Cardiac muscle cell (in vitro differentiated cells and primary cell): ENCODE measurements around the gene KCNQ1. TPM values are rescaled to one million over a fixed set of nuclear protein-coding genes. Genes with fewer than 3 reads are reported as not detected.
A peak's percentile ranks its signal among the peaks of the same experiment; 100 is the strongest.

ENCODE experiments used
- DNase-seq, 2 donors: peaks; one replicate each; pipeline versions ENCODE4 v3.0.0 to v3.0.0-alpha.2; 2010 to 2017; ENCODE audit warnings: low read depth in 1 of 2, low spot score in 1 of 2
- H3K27ac ChIP-seq: fragments of 200-600 bp; sonication (generic); 2 replicates; pipeline ENCODE4 v1.5.1; 2016
- H3K27me3 ChIP-seq: fragments of 200-600 bp; sonication (generic); 2 replicates; pipeline ENCODE4 v1.6.0; 2016; ENCODE audit warnings: control low read depth
- H3K36me3 ChIP-seq: fragments of 200-600 bp; sonication (generic); 2 replicates; pipeline ENCODE4 v1.5.1; 2016; ENCODE audit warnings: control low read depth
- H3K4me1 ChIP-seq: fragments of 200-600 bp; sonication (generic); 2 replicates; pipeline ENCODE4 v1.8.1; 2017; ENCODE audit warnings: low read depth, mild to moderate bottlenecking, mixed run types
- H3K4me3 ChIP-seq: fragments of 200-600 bp; sonication (generic); 2 replicates; pipeline ENCODE4 v1.5.1; 2016; ENCODE audit warnings: mild to moderate bottlenecking
- H3K9me3 ChIP-seq: fragments of 200-600 bp; sonication (generic); 2 replicates; pipeline ENCODE4 v1.5.1; 2017; ENCODE audit warnings: low read depth, mild to moderate bottlenecking, control low read depth
- polyA plus RNA-seq: library from polyadenylated mRNA; unstranded; fragments of >200 nt; fragmentation: Nextera tagmentation; extraction: Ambion mirVana; gene quantifications from 2 replicates; pipeline ENCODE4 v1.2.1, GENCODE V29; 2016
- total RNA-seq: library from RNA; depleted of rRNA; stranded (reverse); fragments of >200 nt; gene quantifications from 2 replicates; pipeline ENCODE4 v1.2.3, GENCODE V29; 2016
- TF ChIP-seq, protein P1 (sequence below): IDR thresholded peaks from 2 replicates; pipeline ENCODE4 v1.5.1; 2012; ENCODE audit warnings: low read depth, mild to moderate bottlenecking, low read length

KCNQ1 gene
- total and polyA plus RNA-seq, 2 experiments from 2014 or later = 13.9 to 18.6 TPM

DNA sequence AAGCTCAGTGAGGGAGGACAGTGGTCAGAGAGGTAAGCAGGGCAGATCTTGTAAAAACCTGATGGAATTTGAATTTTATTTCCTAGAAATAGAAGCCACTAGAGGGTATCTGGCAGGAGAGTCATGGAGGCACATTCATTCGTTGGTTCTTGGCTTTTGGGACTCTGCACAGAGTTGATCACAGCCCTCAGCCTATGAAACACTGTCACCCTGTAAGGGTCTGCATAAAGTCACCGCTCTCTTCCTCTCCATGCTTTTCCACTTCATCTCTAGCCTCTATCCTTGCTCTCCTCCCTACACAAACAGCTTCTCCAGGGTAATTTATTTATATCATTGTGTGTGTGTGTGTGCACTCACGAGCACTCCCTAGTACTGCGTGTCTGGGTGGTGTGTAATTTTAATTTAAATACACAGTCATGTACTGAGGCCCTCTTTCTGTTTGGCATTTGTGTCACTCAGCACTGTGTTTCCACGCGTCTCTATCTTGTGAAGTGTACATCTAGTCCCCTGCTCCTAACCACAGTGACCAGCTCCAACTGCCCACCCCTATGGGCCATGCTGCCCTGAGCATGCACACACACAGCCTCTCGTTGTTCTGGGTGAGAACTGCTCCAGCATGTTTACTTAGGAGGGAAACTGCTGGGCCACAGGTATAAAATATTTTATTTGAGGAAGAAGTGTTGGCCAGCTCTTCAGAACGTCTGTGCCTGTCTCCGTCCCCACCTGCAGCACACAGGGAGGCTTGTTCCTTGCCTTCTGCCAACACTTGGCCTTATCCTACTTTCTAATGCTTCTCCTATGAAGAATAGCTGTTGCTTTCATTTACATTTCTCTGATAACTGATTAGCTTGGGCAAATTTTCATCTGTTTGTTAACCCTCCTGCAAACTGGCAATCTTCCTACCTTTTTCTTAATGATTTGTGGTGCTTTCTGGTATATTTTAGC, 250.5 kb downstream of the KCNQ1 start:
- no peaks in the 10 kb centered on the region for H3K36me3 ChIP-seq
- no peaks in the 10 kb centered on the region for H3K27me3 ChIP-seq
- no peaks in the 10 kb centered on the region for H3K9me3 ChIP-seq
- DNase-seq = no peak
- H3K4me3 ChIP-seq = no peak overlapping the region
- no peak overlapping the region for H3K27ac ChIP-seq
- H3K4me1 ChIP-seq = peaks cover 37% of the 10 kb centered on the region
- TF ChIP-seq, protein P1, sequence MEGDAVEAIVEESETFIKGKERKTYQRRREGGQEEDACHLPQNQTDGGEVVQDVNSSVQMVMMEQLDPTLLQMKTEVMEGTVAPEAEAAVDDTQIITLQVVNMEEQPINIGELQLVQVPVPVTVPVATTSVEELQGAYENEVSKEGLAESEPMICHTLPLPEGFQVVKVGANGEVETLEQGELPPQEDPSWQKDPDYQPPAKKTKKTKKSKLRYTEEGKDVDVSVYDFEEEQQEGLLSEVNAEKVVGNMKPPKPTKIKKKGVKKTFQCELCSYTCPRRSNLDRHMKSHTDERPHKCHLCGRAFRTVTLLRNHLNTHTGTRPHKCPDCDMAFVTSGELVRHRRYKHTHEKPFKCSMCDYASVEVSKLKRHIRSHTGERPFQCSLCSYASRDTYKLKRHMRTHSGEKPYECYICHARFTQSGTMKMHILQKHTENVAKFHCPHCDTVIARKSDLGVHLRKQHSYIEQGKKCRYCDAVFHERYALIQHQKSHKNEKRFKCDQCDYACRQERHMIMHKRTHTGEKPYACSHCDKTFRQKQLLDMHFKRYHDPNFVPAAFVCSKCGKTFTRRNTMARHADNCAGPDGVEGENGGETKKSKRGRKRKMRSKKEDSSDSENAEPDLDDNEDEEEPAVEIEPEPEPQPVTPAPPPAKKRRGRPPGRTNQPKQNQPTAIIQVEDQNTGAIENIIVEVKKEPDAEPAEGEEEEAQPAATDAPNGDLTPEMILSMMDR = no peak

DNA sequence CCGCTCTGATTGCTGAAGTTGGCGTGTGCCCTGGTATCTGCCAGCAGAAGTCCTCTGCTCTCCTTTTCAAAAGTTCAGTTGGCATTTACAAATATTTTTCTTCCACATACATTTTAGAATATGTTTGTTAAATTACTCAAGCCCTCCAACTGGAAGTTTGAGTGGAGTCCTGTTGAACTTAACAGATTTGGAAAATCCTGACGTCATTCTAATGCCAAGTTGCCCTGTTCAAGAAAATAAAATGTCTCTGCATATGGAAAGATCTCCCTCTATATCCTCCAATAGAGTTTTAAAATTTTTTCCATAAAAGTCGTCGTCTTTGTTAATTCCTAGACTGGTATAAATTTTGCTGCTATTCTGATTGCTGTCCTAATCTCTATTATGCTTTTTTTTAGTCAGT, 251.6 kb downstream of the KCNQ1 start:
- Histone ChIP-seq H3K4me1 (peaks cover 34% of the 10 kb centered on the region), H3K9me3 (no peaks in the 10 kb centered on the region), H3K27ac (no peak overlapping the region), H3K4me3 (no peak overlapping the region), H3K36me3 (no peaks in the 10 kb centered on the region), H3K27me3 (no peaks in the 10 kb centered on the region)
- TF ChIP-seq, protein P1 = no peak
- no peak for DNase-seq

DNA sequence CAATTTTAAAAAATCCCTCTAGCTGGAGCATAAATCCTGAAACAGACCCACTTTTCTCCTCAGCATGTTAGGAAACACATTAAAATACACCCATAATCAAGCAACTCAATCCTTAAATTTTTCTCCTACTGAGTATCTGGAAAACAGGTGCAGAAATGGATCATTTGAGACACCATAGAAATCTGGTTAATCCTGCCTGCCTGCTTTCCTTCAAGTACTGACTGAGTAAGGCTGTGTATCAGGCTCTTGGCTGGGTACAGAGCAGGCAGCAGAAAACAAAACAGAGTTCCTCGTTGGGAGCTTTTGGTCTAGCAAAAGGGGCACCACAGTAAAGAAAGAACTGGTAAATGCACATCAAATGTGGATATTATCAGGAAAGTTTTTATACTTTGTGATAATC, 253.1 kb downstream of the KCNQ1 start:
- Histone ChIP-seq H3K27ac (no peak overlapping the region), H3K27me3 (no peaks in the 10 kb centered on the region), H3K4me1 (peaks cover 34% of the 10 kb centered on the region), H3K9me3 (no peaks in the 10 kb centered on the region), H3K36me3 (no peaks in the 10 kb centered on the region), H3K4me3 (peak overlapping the region; percentile 70)
- TF ChIP-seq, protein P1 = no peak
- no peak for DNase-seq

DNA sequence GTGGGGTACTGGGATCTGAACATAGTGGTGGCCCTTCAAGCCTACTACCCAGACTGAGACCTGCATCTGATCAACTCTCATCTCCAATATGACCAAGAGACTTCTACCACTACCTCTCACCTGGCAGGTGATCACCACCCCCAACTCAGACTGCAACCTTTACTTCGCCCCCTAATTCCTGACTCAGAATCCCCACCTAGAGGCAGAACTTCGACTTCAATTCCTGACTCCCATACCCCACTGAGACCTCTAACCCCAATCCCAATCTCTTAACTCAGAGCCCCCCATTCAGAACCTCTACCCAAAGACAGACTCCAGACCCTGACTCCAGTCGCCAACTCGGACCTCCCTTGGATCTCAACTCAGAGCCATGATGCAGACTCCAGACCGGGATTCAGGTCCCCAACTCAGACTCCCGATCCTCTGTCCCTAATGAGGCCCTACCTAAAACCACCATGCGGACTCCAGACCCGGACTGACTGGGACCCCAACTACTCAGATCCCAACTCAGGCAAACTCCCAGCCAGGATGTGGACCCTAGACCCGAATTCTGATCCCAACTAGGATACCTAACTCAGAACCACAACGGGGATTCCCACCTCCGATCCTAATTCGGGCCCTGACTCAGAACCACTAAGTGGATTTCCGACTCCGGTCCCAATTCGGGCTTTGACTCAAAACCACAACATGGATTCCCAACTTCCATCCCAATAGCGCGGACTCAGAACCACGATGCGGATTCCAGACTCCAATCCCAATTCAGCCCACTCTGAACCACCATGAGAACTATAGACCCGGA, 253.8 kb downstream of the KCNQ1 start:
- Histone ChIP-seq H3K36me3 (no peaks in the 10 kb centered on the region), H3K27me3 (no peaks in the 10 kb centered on the region), H3K4me1 (peaks cover 31% of the 10 kb centered on the region), H3K9me3 (no peaks in the 10 kb centered on the region), H3K4me3 (peak overlapping the region; percentile 70), H3K27ac (no peak overlapping the region)
- no peak for DNase-seq
- TF ChIP-seq, protein P1 = peak; percentile 3

DNA sequence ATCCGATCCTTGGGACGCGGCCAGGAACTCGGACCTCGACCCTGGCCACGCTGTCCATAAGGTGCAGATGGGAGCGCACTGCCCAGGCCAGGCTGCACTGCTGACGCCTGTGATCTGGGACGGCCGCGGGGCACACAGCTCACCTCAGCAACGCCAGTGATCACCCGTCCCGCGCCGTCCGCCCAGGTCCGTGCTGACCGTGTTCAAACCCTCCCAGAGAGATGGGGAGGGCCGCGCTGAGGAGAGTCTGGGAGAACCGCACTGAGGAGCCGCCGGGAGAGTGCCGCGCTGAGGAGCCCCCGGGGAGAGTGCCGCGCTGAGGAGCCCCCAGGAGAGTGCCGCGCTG, 254.3 kb downstream of the KCNQ1 start:
- DNase-seq = peak in 1 of 2 donors; percentile 46
- Histone ChIP-seq H3K4me1 (peaks cover 31% of the 10 kb centered on the region), H3K36me3 (no peaks in the 10 kb centered on the region), H3K9me3 (no peaks in the 10 kb centered on the region), H3K27me3 (no peaks in the 10 kb centered on the region), H3K4me3 (peak overlapping the region; percentile 70), H3K27ac (no peak overlapping the region)
- TF ChIP-seq, protein P1 = no peak
